T-helper 22 cell (primary cell): ENCODE data around the gene PLGRKT.
"Not testable (repeated sequence)": the region's sequence is repeated elsewhere in the genome, so short reads cannot be mapped to it uniquely, and the experiment has no call there.

Experiments used
- DNase-seq: peaks from one replicate; pipeline ENCODE4 v3.0.0-alpha.2; 2020; ENCODE audit warnings: low read depth

PLGRKT gene

GRCh38 chr9:5437254-5438216 lies at the start of gene PLGRKT:
PLGRKT (minus strand) TSS chr9:5437925; CDS start chr9:5431977, 5,948 bp downstream.
- DNase-seq: peak; percentile 85

GRCh38 chr9:5486988-5487387 lies 49.3 kb upstream of the PLGRKT start:
- no peak for DNase-seq

- no peak for DNase-seq
These were observed 47.8 kb upstream of the PLGRKT start for GRCh38 chr9:5485378-5486085.

- no peak for DNase-seq
These were observed 45.6 kb upstream of the PLGRKT start for GRCh38 chr9:5483306-5483705.

GRCh38 chr9:5482194-5482593 lies 44.5 kb upstream of the PLGRKT start:
- no peak for DNase-seq

- DNase-seq: no peak
These were observed 43.8 kb upstream of the PLGRKT start for GRCh38 chr9:5481322-5482040.

- no peak for DNase-seq
These were observed 43.2 kb upstream of the PLGRKT start for GRCh38 chr9:5480919-5481318.

- no peak for DNase-seq
These were observed 42.4 kb upstream of the PLGRKT start for GRCh38 chr9:5479994-5480694.

DNA sequence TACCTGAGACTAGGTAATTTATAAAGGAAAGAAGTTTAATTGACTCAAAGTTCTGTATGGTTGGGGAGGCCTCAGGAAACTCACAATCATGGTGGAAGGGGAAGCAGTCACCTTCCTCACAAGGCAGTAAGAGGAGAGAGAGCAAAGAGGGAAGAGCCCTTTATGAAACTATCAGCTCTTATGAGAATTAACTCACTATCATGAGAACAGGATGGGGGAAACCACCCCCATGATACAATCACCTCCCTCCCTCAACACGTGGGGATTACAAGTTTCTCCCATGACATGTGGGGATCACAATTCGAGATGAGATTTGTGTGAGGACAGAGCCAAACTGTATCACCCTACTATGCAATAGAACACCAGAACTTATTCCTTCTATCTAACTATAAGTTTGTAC lies 40.5 kb upstream of the PLGRKT start:
- DNase-seq: no peak

DNA sequence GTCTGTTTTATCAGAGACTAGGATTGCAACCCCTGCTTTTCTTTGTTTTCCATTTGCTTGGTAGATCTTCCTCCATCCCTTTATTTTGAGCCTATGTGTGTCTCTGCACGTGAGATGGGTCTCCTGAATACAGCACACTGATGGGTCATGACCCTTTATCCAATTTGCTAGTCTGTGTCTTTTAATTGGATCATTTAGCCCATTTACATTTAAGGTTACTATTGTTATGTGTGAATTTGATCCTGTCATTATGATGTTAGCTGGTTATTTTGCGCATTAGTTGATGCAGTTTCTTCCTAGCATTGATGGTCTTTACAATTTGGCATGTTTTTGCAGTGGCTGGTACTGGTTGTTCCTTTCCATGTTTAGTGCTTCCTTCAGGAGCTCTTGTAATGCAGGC lies 37.9 kb upstream of the PLGRKT start:
- DNase-seq: not testable (repeated sequence)

- no peak for DNase-seq
These were observed 33.1 kb upstream of the PLGRKT start for GRCh38 chr9:5470816-5471215.

GRCh38 chr9:5470122-5470521 lies 32.4 kb upstream of the PLGRKT start:
- no peak for DNase-seq

- no peak for DNase-seq
These were observed 31.1 kb upstream of the PLGRKT start for GRCh38 chr9:5468850-5469249.

DNA sequence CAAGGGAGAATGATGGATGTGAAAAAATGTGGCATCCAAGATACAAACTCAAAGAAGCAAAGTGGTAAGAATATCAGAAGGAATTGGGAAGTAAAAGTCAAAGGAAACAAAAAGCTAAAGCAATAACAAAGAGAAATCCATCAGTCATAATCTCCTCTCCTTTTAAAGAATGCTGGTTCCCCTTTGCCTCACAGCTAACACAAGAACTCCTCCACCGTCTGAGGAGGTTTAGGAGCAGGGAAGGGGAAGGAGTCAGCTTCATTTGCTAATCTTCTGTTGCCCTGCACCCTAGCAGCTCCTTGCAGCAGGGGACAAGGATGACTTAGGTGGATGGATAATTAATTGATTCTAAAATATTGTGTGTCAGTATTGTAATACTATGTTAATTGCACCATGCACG lies 29.0 kb upstream of the PLGRKT start:
- DNase-seq: no peak

GRCh38 chr9:5466005-5466404 lies 28.3 kb upstream of the PLGRKT start:
- DNase-seq: no peak

DNA sequence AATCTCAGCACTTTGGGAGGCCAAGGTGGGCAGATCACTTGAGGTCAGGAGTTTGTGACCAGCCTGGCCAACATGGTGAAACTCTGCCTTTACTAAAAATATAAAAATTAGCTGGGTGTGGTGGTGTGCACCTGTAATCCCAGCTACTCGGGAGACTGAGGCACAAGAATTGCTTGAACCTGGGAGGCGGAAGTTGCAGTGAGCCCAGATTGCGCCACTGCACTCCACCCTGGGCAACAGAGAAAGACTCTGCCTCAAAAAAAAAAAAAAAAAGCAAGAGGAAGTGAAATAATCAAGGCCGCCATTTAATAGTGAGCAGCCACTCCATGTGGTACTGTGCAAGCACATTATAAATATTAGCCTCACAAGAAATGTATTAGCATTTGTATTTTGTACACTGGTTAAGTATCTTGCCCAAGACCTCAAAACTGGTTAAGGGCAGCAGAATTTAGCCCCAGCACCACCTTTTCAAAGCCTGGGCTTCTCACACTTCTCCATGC lies 27.2 kb upstream of the PLGRKT start:
- not testable (repeated sequence) for DNase-seq

DNA sequence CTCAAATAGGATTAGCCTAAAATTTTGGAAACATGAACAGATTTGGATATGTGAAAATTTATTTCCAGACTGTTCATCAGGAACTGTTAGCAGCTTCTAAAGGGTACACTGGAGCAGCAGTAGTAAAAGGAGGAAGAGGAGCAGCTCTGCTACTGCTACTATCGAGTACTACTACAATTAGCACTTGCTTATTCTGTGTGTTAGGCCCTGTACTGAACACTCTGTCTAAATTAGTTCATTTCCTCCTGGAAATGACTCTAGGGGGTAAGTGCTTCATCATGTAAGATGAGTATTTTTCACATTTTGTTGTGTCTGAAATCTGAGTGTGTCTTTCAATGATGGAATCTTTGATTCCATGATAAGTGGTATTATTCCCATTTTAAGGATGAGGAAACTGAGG lies 22.4 kb upstream of the PLGRKT start:
- DNase-seq: no peak

- no peak for DNase-seq
These were observed 21.6 kb upstream of the PLGRKT start for GRCh38 chr9:5459289-5459829.

- DNase-seq: no peak
These were observed 17.5 kb upstream of the PLGRKT start for GRCh38 chr9:5455181-5455580.

- no peak for DNase-seq
These were observed 15.9 kb upstream of the PLGRKT start for GRCh38 chr9:5453673-5454072.

DNA sequence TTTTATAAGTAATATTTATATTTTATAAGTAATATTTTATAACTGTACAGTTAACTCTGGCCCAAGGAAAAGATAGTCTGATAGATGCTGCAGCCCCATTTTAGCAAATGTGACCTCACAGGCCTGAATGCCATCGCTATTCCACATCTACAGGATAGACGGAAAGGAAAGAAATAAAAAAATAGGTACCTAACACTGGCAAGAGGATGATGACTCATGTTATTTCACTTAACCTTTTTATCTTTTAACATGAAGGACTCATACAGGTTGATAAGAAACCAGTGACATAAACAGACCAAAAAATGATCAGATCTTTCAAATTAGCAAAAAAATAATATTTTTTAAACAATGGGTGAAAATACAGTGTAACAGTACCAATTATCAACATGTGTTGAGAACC lies 15.3 kb upstream of the PLGRKT start:
- no peak for DNase-seq

DNA sequence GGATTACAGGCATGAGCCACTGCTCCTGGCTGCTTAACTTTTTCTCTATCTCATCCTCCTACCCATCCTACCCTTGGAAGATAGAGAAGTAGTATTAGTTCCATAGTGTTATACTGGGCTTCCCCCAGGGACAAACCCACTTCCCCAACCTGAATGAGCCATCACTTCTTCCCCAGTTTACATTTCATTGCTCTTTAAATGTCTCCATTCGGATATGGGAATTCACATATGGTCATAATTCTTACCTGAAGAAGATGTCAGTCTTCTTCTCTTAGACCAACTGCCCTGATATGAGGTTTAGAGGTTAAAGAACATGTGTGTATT lies 14.5 kb upstream of the PLGRKT start:
- no peak for DNase-seq
